Measurements from ENCODE around the gene SLC25A42. TPM values are rescaled to one million over a fixed set of nuclear protein-coding genes. Genes with fewer than 3 reads are reported as not detected.

SLC25A42 gene
- total RNA-seq, 1 donor from 2014 or later = 27.2 TPM

GRCh38 chr19:19062454-19063182 lies 1.2 kb upstream of the SLC25A42 start:
- intact Hi-C loops (cut with DNase I) = no loop called here

GRCh38 chr19:19064098-19064722 lies 416 bp downstream of the SLC25A42 start:
- no peak for ATAC-seq (ENCODE audit: poor library complexity)
- intact Hi-C loops (cut with DNase I) = no loop called here
- no peak for DNase-seq

More at GRCh38 chr19:19062454-19063182, 1.2 kb upstream of the SLC25A42 start:
- DNase-seq (no peak), ATAC-seq (ENCODE audit: poor library complexity) (no peak)

GRCh38 chr19:19064811-19065745 lies 1.3 kb downstream of the SLC25A42 start:
- DNase-seq (no peak), ATAC-seq (ENCODE audit: poor library complexity) (no peak)
- intact Hi-C loops (cut with DNase I) = no loop called here

- no peak for DNase-seq
- intact Hi-C loops (cut with DNase I) = no loop called here
- ATAC-seq (ENCODE audit: poor library complexity) = no peak
Measured at GRCh38 chr19:19067276-19068072, 3.7 kb downstream of the SLC25A42 start.

- ATAC-seq (ENCODE audit: poor library complexity) = peak; percentile 48
Measured at GRCh38 chr19:19068659-19069654, 5.2 kb downstream of the SLC25A42 start.

GRCh38 chr19:19071897-19072296 lies 8.1 kb downstream of the SLC25A42 start:
- no peak for ATAC-seq (ENCODE audit: poor library complexity)
- intact Hi-C loops (cut with DNase I) = no loop called here
- DNase-seq = no peak

More at GRCh38 chr19:19068659-19069654, 5.2 kb downstream of the SLC25A42 start:
- intact Hi-C loops (cut with DNase I) = no loop called here
- no peak for DNase-seq

- intact Hi-C loops (cut with DNase I) = no loop called here
- DNase-seq = no peak
- no peak for ATAC-seq (ENCODE audit: poor library complexity)
Measured at GRCh38 chr19:19074196-19074882, 10.5 kb downstream of the SLC25A42 start.

- intact Hi-C loops (cut with DNase I) = no loop called here
- ATAC-seq (ENCODE audit: poor library complexity) (no peak), DNase-seq (no peak)
Measured at GRCh38 chr19:19075126-19075525, 11.3 kb downstream of the SLC25A42 start.

GRCh38 chr19:19076476-19076875 lies 12.7 kb downstream of the SLC25A42 start:
- intact Hi-C loops (cut with DNase I) = no loop called here
- DNase-seq = no peak
- no peak for ATAC-seq (ENCODE audit: poor library complexity)

GRCh38 chr19:19077103-19077502 lies 13.3 kb downstream of the SLC25A42 start:
- no peak for ATAC-seq (ENCODE audit: poor library complexity)
- intact Hi-C loops (cut with DNase I) = no loop called here
- DNase-seq = no peak

GRCh38 chr19:19078801-19079200 lies 15.0 kb downstream of the SLC25A42 start:
- DNase-seq (no peak), ATAC-seq (ENCODE audit: poor library complexity) (no peak)
- intact Hi-C loops (cut with DNase I) = no loop called here

- intact Hi-C loops (cut with DNase I) = no loop called here
- DNase-seq (no peak), ATAC-seq (ENCODE audit: poor library complexity) (no peak)
Measured at GRCh38 chr19:19079571-19079970, 15.8 kb downstream of the SLC25A42 start.

GRCh38 chr19:19081642-19082151 lies 17.9 kb downstream of the SLC25A42 start:
- DNase-seq = peak; percentile 65
- peak; percentile 37 for ATAC-seq (ENCODE audit: poor library complexity)
- intact Hi-C loops (cut with DNase I) = no loop called here

- DNase-seq = peak; percentile 76
- peak; percentile 89 for ATAC-seq (ENCODE audit: poor library complexity)
- intact Hi-C loops (cut with DNase I) = no loop called here
Measured at GRCh38 chr19:19083413-19084178, 19.8 kb downstream of the SLC25A42 start.

GRCh38 chr19:19087676-19088075 lies 23.9 kb downstream of the SLC25A42 start:
- ATAC-seq (ENCODE audit: poor library complexity) (no peak), DNase-seq (no peak)
- intact Hi-C loops (cut with DNase I) = no loop called here

GRCh38 chr19:19094513-19094912 lies 30.7 kb downstream of the SLC25A42 start:
- no peak for DNase-seq
- no peak for ATAC-seq (ENCODE audit: poor library complexity)
- intact Hi-C loops (cut with DNase I) = no loop called here

Data from Right ventricle myocardium superior (tissue), 1 donor.